GM23338 (cell line): Measurements from ENCODE around the gene REV3L. TPM values are rescaled to one million over a fixed set of nuclear protein-coding genes. Genes with fewer than 3 reads are reported as not detected.

Source experiments
- ATAC-seq: fragments of 200-7000 bp; cut with Tn5 transposase; 3 replicates; pipeline ENCODE4 v1.9.1; 2020
- DNase-seq: peaks from one replicate; pipeline ENCODE4 v3.0.0-alpha.2; 2015; ENCODE audit warnings: low spot score
- H2AFZ ChIP-seq: fragments of 200-600 bp; sonication (generic); 2 replicates; pipeline ENCODE4 v1.8.0; 2016; ENCODE audit warnings: antibody characterized with exemption, mild to moderate bottlenecking, moderate library complexity
- H3F3A ChIP-seq: fragments of 200-600 bp; sonication (generic); replicated peaks from 2 replicates; pipeline ENCODE4 v1.8.0; 2017; ENCODE audit warnings: antibody characterized with exemption, mixed run types, low read depth
- H3K27ac ChIP-seq: fragments of 200-600 bp; sonication (generic); 2 replicates; pipeline ENCODE4 v1.6.1; 2016; ENCODE audit warnings: low read depth
- H3K27me3 ChIP-seq: fragments of 200-600 bp; sonication (generic); 2 replicates; pipeline ENCODE4 v1.8.0; 2016; ENCODE audit warnings: mild to moderate bottlenecking, mixed run types, moderate library complexity; ENCODE audit not compliant: insufficient read depth
- H3K36me3 ChIP-seq: fragments of 200-600 bp; sonication (generic); 2 replicates; pipeline ENCODE4 v1.8.0; 2016; ENCODE audit warnings: mild to moderate bottlenecking; ENCODE audit not compliant: insufficient read depth
- H3K4me1 ChIP-seq: fragments of 200-600 bp; sonication (generic); 2 replicates; pipeline ENCODE4 v1.8.0; 2016; ENCODE audit warnings: mild to moderate bottlenecking, moderate library complexity; ENCODE audit not compliant: insufficient read depth
- H3K4me2 ChIP-seq: fragments of 200-600 bp; sonication (generic); 2 replicates; pipeline ENCODE4 v1.7.1; 2017; ENCODE audit warnings: mixed run types
- H3K4me3 ChIP-seq: fragments of 200-600 bp; sonication (generic); 2 replicates; pipeline ENCODE4 v1.6.1; 2016; ENCODE audit warnings: mixed run types
- H3K79me2 ChIP-seq: fragments of 200-600 bp; sonication (generic); replicated peaks from 2 replicates; pipeline ENCODE4 v1.8.0; 2017; ENCODE audit warnings: mild to moderate bottlenecking; ENCODE audit not compliant: insufficient read depth
- H3K9me2 ChIP-seq: fragments of 200-600 bp; sonication (generic); 2 replicates; pipeline ENCODE4 v1.8.0; 2017; ENCODE audit not compliant: insufficient read depth
- H4K20me1 ChIP-seq: fragments of 200-600 bp; sonication (generic); replicated peaks from 2 replicates; pipeline ENCODE4 v1.8.0; 2017; ENCODE audit warnings: mild to moderate bottlenecking; ENCODE audit not compliant: insufficient read depth
- H3K27ac Mint-ChIP-seq: 2 replicates; pipeline ENCODE4 v1.8.0; 2020; ENCODE audit warnings: inconsistent platforms, mild to moderate bottlenecking, moderate library complexity, mixed read lengths
- H3K27me3 Mint-ChIP-seq: 3 replicates; pipeline ENCODE4 v1.8.0; 2022; ENCODE audit warnings: low read depth, mild to moderate bottlenecking, moderate library complexity, mixed read lengths, inconsistent platforms; ENCODE audit not compliant: insufficient read depth, poor library complexity
- H3K36me3 Mint-ChIP-seq: 3 replicates; pipeline ENCODE4 v1.8.0; 2021; ENCODE audit warnings: low read depth, mild to moderate bottlenecking, inconsistent platforms, moderate library complexity, mixed read lengths
- H3K4me1 Mint-ChIP-seq: 3 replicates; pipeline ENCODE4 v1.8.0; 2020; ENCODE audit warnings: mild to moderate bottlenecking, inconsistent platforms, mixed read lengths
- H3K4me3 Mint-ChIP-seq: 3 replicates; pipeline ENCODE4 v1.8.0; 2021; ENCODE audit warnings: moderate library complexity, mild to moderate bottlenecking, inconsistent platforms, mixed read lengths
- H3K9me3 Mint-ChIP-seq: 3 replicates; pipeline ENCODE4 v1.8.0; 2020; ENCODE audit warnings: moderate library complexity, mild to moderate bottlenecking, inconsistent platforms, mixed read lengths
- CREB1 ChIP-seq: fragments of 250-450 bp; sonication (Bioruptor Pico); IDR thresholded peaks from 2 replicates; pipeline ENCODE4 v1.5.0; 2020; ENCODE audit warnings: low read depth, mild to moderate bottlenecking, moderate library complexity
- CTCF ChIP-seq, 2 experiments: fragments of 200-600 bp in 1 of 2; sonication (generic) in 1 of 2; conservative IDR thresholded peaks; 2 replicates each; pipeline versions ENCODE4 v1.5.1 to v1.6.1; 2016 to 2017; ENCODE audit warnings: antibody characterized with exemption in 2 of 2, low read depth in 2 of 2, mild to moderate bottlenecking in 2 of 2, moderate library complexity in 1 of 2
- EZH2 ChIP-seq: fragments of 200-600 bp; sonication (generic); IDR thresholded peaks from one replicate; pipeline ENCODE4 v1.8.0; 2017; ENCODE audit warnings: antibody characterized with exemption, mild to moderate bottlenecking, low read depth; ENCODE audit not compliant: unreplicated experiment
- EZH2phosphoT487 ChIP-seq: fragments of 200-600 bp; sonication (generic); IDR thresholded peaks from one replicate; pipeline ENCODE4 v1.8.1; 2018; ENCODE audit warnings: antibody characterized with exemption; ENCODE audit not compliant: unreplicated experiment
- JUNB ChIP-seq: IDR thresholded peaks from one replicate; pipeline ENCODE4 v1.6.1; 2016; ENCODE audit warnings: antibody characterized with exemption; ENCODE audit not compliant: unreplicated experiment
- NANOG ChIP-seq: IDR thresholded peaks from 2 replicates; pipeline ENCODE4 v1.6.1; 2016; ENCODE audit warnings: antibody characterized with exemption, borderline replicate concordance
- POLR2AphosphoS5 ChIP-seq: IDR thresholded peaks from 2 replicates; pipeline ENCODE4 v1.6.1; 2016; ENCODE audit warnings: antibody characterized with exemption, low read depth
- REST ChIP-seq: IDR thresholded peaks from one replicate; pipeline ENCODE4 v1.6.1; 2018; ENCODE audit warnings: antibody characterized with exemption; ENCODE audit not compliant: unreplicated experiment
- STAT1 ChIP-seq: IDR thresholded peaks from one replicate; pipeline ENCODE4 v1.6.1; 2016; ENCODE audit warnings: antibody characterized with exemption; ENCODE audit not compliant: unreplicated experiment
- ZNF114 ChIP-seq: fragments of 250-450 bp; sonication (Bioruptor Pico); IDR thresholded peaks from 2 replicates; pipeline ENCODE4 v1.5.0; 2020; ENCODE audit warnings: mild to moderate bottlenecking, moderate library complexity
- ZNF331 ChIP-seq: fragments of 250-450 bp; sonication (Bioruptor Pico); IDR thresholded peaks from 2 replicates; pipeline ENCODE4 v1.5.0; 2020; ENCODE audit warnings: low read depth, mild to moderate bottlenecking, moderate library complexity
- ZNF462 ChIP-seq: fragments of 250-450 bp; sonication (Bioruptor Pico); IDR thresholded peaks from 2 replicates; pipeline ENCODE4 v1.5.0; 2020; ENCODE audit warnings: mild to moderate bottlenecking, moderate library complexity
- polyA plus RNA-seq: library from polyadenylated mRNA; unstranded; fragments of >200 nt; fragmentation: Nextera tagmentation; extraction: Ambion mirVana; gene quantifications from 2 replicates; pipeline ENCODE4 v1.2.1, GENCODE V29; 2016
- total RNA-seq: library from RNA; depleted of rRNA; stranded (reverse); fragments of >200 nt; shearing (Covaris generic); gene quantifications from 2 replicates; pipeline ENCODE4 v1.2.3, GENCODE V29; 2014
- TF ChIP-seq, protein P1 (sequence below): IDR thresholded peaks from 2 replicates; pipeline ENCODE4 v1.6.1; 2016; ENCODE audit warnings: antibody characterized with exemption

Gene REV3L
- total and polyA plus RNA-seq, 2 experiments from 2014 or later = 8.3 to 13.1 TPM

DNA sequence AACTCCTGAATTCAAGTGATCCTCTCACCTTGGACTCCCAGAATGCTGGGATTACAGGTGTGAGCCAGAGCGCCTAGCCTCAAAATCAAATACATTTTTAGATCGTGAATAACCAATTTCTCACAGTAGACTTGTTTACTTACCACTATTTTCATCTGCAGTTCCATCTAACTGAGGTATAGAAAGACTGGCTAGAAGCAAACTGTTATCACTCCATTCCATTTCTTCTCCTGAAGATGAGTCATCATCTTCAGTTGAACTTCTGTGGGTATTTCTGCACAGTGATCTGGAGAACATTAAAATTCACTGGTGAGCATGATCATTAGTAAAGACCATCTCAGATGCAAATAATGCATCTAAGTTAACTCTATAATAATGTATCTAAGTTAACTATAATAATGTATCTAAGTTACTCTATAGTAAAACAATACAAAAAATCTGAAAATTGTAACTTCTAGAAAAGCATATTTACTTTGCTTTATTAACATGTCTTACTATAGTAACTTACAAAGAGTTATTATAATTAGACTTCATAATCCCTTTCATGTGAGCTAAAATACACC, 105.4 kb downstream of the REV3L start:
- Histone ChIP-seq H3K79me2 (no peaks in the 10 kb centered on the region), H3K27me3 (no peaks in the 10 kb centered on the region), H3K27ac (no peak overlapping the region), H4K20me1 (no peaks in the 10 kb centered on the region), H3F3A (no peaks in the 10 kb centered on the region), H3K36me3 (no peaks in the 10 kb centered on the region), H3K4me1 (no peaks in the 10 kb centered on the region), H3K4me2 (no peak overlapping the region), H2AFZ (no peak overlapping the region), H3K9me2 (no peaks in the 10 kb centered on the region), H3K4me3 (no peak overlapping the region)
- Mint-ChIP-seq H3K9me3 (no peaks in the 10 kb centered on the region), H3K27ac (no peak overlapping the region), H3K4me1 (no peaks in the 10 kb centered on the region; the same call in 2 of the 3 replicates), H3K4me3 (no peak overlapping the region), H3K36me3 (no peaks in the 10 kb centered on the region), H3K27me3 (no peaks in the 10 kb centered on the region)
- DNase-seq (no peak), ATAC-seq (no peak)
- TF ChIP-seq, protein P1, sequence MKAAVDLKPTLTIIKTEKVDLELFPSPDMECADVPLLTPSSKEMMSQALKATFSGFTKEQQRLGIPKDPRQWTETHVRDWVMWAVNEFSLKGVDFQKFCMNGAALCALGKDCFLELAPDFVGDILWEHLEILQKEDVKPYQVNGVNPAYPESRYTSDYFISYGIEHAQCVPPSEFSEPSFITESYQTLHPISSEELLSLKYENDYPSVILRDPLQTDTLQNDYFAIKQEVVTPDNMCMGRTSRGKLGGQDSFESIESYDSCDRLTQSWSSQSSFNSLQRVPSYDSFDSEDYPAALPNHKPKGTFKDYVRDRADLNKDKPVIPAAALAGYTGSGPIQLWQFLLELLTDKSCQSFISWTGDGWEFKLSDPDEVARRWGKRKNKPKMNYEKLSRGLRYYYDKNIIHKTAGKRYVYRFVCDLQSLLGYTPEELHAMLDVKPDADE = no peak
- no peak for TF ChIP-seq ZNF331
- no peak for TF ChIP-seq ZNF462 (CRISPR knock-in tag)
- no peak for TF ChIP-seq EZH2
- no peak for TF ChIP-seq REST
- no peak for TF ChIP-seq STAT1
- no peak for TF ChIP-seq CREB1
- no peak for TF ChIP-seq ZNF114 (CRISPR knock-in tag)
- TF ChIP-seq POLR2AphosphoS5 = no peak
- TF ChIP-seq CTCF (conservative IDR thresholded peaks at IDR 0.05; ENCODE audit: low read depth in 2 of 2) = no peak
- no peak for TF ChIP-seq EZH2phosphoT487
- TF ChIP-seq NANOG = no peak
- no peak for TF ChIP-seq JUNB
